GM12878 (cell line): ENCODE measurements around the gene ANO10.

ENCODE experiments used
- ESRRA ChIP-seq: IDR thresholded peaks from 2 replicates; pipeline ENCODE4 v1.6.1; 2012; ENCODE audit warnings: mild to moderate bottlenecking, low read length, improper control_type of control experiment
- JUND ChIP-seq: IDR thresholded peaks from 2 replicates; pipeline ENCODE4 v1.6.1; 2012; ENCODE audit warnings: low read depth, mild to moderate bottlenecking, low read length, improper control_type of control experiment, moderate library complexity
- NR2C1 ChIP-seq: fragments of 450-650 bp; IDR thresholded peaks from 2 replicates; pipeline ENCODE4 v1.6.1; 2017; ENCODE audit warnings: antibody characterized with exemption, mild to moderate bottlenecking, moderate library complexity
- POLR2AphosphoS5 ChIP-seq: IDR thresholded peaks from 2 replicates; pipeline ENCODE4 v1.6.1; 2011; ENCODE audit warnings: mild to moderate bottlenecking, low read length, inconsistent platforms
- TF ChIP-seq, protein P1 (sequence below): fragments of 450-650 bp; IDR thresholded peaks from 2 replicates; pipeline ENCODE4 v1.6.1; 2017; ENCODE audit warnings: mild to moderate bottlenecking, moderate library complexity
- TF ChIP-seq, protein P2 (sequence below), 3 experiments: IDR thresholded peaks in 2 of 3; conservative IDR thresholded peaks in 1 of 3; 2 replicates each; pipeline ENCODE4 v1.5.1; 2011; ENCODE audit warnings: low read depth in 3 of 3, low read length in 3 of 3, mild to moderate bottlenecking in 3 of 3, control low read depth in 2 of 3, moderate library complexity in 2 of 3, inconsistent platforms in 1 of 3, mixed read lengths in 1 of 3; ENCODE audit not compliant: control insufficient read depth in 2 of 3, insufficient read depth in 1 of 3; ENCODE audit errors: extremely low read depth in 1 of 3
- TF ChIP-seq, protein P3 (sequence below): IDR thresholded peaks from 2 replicates; pipeline ENCODE4 v1.6.1; 2011; ENCODE audit warnings: low read depth, low read length, improper control_type of control experiment, borderline replicate concordance

DNA sequence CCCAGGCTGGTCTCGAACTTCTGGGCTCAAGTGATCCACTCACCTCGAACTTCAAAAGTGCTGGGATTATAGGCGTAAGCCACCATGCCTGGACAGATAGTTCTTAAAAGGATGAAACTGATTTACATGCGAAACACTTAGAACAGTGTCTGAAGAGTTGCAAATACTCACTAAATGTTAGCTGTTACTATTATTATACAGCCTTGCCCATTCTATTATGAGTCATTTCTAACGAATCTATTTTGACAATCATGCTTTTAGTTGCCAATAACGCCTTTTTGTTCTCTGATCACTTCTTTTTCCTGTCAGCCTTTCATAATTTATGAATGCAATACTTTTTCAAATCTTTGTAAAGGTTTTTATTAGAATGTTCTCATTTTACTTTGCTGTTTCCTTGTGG is 222.8 kb downstream of the ANO10 start:
- no peak for TF ChIP-seq ESRRA
- TF ChIP-seq, protein P1, sequence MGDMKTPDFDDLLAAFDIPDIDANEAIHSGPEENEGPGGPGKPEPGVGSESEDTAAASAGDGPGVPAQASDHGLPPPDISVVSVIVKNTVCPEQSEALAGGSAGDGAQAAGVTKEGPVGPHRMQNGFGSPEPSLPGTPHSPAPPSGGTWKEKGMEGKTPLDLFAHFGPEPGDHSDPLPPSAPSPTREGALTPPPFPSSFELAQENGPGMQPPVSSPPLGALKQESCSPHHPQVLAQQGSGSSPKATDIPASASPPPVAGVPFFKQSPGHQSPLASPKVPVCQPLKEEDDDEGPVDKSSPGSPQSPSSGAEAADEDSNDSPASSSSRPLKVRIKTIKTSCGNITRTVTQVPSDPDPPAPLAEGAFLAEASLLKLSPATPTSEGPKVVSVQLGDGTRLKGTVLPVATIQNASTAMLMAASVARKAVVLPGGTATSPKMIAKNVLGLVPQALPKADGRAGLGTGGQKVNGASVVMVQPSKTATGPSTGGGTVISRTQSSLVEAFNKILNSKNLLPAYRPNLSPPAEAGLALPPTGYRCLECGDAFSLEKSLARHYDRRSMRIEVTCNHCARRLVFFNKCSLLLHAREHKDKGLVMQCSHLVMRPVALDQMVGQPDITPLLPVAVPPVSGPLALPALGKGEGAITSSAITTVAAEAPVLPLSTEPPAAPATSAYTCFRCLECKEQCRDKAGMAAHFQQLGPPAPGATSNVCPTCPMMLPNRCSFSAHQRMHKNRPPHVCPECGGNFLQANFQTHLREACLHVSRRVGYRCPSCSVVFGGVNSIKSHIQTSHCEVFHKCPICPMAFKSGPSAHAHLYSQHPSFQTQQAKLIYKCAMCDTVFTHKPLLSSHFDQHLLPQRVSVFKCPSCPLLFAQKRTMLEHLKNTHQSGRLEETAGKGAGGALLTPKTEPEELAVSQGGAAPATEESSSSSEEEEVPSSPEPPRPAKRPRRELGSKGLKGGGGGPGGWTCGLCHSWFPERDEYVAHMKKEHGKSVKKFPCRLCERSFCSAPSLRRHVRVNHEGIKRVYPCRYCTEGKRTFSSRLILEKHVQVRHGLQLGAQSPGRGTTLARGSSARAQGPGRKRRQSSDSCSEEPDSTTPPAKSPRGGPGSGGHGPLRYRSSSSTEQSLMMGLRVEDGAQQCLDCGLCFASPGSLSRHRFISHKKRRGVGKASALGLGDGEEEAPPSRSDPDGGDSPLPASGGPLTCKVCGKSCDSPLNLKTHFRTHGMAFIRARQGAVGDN: no peak
- TF ChIP-seq, protein P2, sequence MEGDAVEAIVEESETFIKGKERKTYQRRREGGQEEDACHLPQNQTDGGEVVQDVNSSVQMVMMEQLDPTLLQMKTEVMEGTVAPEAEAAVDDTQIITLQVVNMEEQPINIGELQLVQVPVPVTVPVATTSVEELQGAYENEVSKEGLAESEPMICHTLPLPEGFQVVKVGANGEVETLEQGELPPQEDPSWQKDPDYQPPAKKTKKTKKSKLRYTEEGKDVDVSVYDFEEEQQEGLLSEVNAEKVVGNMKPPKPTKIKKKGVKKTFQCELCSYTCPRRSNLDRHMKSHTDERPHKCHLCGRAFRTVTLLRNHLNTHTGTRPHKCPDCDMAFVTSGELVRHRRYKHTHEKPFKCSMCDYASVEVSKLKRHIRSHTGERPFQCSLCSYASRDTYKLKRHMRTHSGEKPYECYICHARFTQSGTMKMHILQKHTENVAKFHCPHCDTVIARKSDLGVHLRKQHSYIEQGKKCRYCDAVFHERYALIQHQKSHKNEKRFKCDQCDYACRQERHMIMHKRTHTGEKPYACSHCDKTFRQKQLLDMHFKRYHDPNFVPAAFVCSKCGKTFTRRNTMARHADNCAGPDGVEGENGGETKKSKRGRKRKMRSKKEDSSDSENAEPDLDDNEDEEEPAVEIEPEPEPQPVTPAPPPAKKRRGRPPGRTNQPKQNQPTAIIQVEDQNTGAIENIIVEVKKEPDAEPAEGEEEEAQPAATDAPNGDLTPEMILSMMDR (IDR thresholded peaks at IDR 0.05 in 2 of 3, conservative IDR thresholded peaks at IDR 0.05 in 1 of 3; ENCODE audit: control insufficient read depth in 2 of 3, extremely low read depth in 1 of 3, insufficient read depth in 1 of 3, low read depth in 3 of 3, low read length in 3 of 3): no peak
- TF ChIP-seq JUND: no peak
- no peak for TF ChIP-seq POLR2AphosphoS5
- TF ChIP-seq NR2C1: no peak
- TF ChIP-seq, protein P3, sequence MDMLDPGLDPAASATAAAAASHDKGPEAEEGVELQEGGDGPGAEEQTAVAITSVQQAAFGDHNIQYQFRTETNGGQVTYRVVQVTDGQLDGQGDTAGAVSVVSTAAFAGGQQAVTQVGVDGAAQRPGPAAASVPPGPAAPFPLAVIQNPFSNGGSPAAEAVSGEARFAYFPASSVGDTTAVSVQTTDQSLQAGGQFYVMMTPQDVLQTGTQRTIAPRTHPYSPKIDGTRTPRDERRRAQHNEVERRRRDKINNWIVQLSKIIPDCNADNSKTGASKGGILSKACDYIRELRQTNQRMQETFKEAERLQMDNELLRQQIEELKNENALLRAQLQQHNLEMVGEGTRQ: no peak
